HFFc6 (cell line): Measurements from ENCODE around the gene ACR. TPM values are rescaled to one million over a fixed set of nuclear protein-coding genes. Genes with fewer than 3 reads are reported as not detected.

ENCODE experiments used
- DNase-seq: peaks from one replicate; pipeline ENCODE4 v3.0.0-alpha.2; 2018
- H3K27ac Mint-ChIP-seq: 2 replicates; pipeline ENCODE4 v1.8.0; 2020; ENCODE audit warnings: mild to moderate bottlenecking, mixed read lengths
- H3K27me3 Mint-ChIP-seq: 2 replicates; pipeline ENCODE4 v1.8.0; 2021; ENCODE audit warnings: mild to moderate bottlenecking, moderate library complexity, mixed read lengths; ENCODE audit not compliant: insufficient read depth
- H3K36me3 Mint-ChIP-seq: 2 replicates; pipeline ENCODE4 v1.8.0; 2021; ENCODE audit warnings: low read depth, mixed read lengths
- H3K4me1 Mint-ChIP-seq: 2 replicates; pipeline ENCODE4 v1.8.0; 2020; ENCODE audit warnings: low read depth, mixed read lengths
- H3K4me3 Mint-ChIP-seq: 2 replicates; pipeline ENCODE4 v1.8.0; 2020; ENCODE audit warnings: mild to moderate bottlenecking, moderate library complexity, mixed read lengths
- H3K9me3 Mint-ChIP-seq: 2 replicates; pipeline ENCODE4 v1.8.0; 2020; ENCODE audit warnings: mild to moderate bottlenecking, mixed read lengths
- total RNA-seq, 6 experiments: library from RNA; stranded (reverse); fragmentation: NEBNext Ultra II Directional; extraction: Animal tissue kit (Norgen Biotek cat#: 25700); gene quantifications; 2 replicates in 1 of 6; 3 replicates in 5 of 6; pipeline ENCODE4 v1.2.3, GENCODE V29; 2021
- TF ChIP-seq, protein P1 (sequence below): fragments of 200-600 bp; sonication (generic); IDR thresholded peaks from 2 replicates; pipeline ENCODE4 v1.5.0; 2021; ENCODE audit warnings: antibody characterized with exemption, mild to moderate bottlenecking

The ACR gene
- total RNA-seq, 6 experiments from 2014 or later: not detected

DNA sequence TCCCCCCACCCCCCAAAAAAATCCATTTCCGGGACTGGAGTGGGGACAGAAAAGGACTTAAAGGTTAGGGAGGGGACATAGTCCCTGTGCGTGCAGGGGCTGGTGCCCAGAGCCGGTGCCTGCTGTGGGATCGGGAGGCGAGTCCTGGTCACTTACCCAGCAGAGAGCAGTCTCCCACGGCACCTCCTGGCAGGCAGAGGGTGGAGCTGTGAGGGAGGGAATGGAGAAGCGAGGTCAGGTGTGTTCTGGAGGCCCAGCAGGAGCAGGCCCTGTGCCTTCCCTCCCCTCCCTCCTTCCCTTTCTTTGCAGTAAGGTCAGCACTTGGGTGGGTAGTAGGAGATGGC, 37.0 kb upstream of the ACR start:
- Mint-ChIP-seq H3K27me3 (peaks cover 6% of the 10 kb centered on the region), H3K4me3 (no peak overlapping the region), H3K27ac (no peak overlapping the region), H3K4me1 (no peaks in the 10 kb centered on the region), H3K36me3 (no peaks in the 10 kb centered on the region), H3K9me3 (no peaks in the 10 kb centered on the region)
- TF ChIP-seq, protein P1, sequence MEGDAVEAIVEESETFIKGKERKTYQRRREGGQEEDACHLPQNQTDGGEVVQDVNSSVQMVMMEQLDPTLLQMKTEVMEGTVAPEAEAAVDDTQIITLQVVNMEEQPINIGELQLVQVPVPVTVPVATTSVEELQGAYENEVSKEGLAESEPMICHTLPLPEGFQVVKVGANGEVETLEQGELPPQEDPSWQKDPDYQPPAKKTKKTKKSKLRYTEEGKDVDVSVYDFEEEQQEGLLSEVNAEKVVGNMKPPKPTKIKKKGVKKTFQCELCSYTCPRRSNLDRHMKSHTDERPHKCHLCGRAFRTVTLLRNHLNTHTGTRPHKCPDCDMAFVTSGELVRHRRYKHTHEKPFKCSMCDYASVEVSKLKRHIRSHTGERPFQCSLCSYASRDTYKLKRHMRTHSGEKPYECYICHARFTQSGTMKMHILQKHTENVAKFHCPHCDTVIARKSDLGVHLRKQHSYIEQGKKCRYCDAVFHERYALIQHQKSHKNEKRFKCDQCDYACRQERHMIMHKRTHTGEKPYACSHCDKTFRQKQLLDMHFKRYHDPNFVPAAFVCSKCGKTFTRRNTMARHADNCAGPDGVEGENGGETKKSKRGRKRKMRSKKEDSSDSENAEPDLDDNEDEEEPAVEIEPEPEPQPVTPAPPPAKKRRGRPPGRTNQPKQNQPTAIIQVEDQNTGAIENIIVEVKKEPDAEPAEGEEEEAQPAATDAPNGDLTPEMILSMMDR: no peak
- no peak for DNase-seq

DNA sequence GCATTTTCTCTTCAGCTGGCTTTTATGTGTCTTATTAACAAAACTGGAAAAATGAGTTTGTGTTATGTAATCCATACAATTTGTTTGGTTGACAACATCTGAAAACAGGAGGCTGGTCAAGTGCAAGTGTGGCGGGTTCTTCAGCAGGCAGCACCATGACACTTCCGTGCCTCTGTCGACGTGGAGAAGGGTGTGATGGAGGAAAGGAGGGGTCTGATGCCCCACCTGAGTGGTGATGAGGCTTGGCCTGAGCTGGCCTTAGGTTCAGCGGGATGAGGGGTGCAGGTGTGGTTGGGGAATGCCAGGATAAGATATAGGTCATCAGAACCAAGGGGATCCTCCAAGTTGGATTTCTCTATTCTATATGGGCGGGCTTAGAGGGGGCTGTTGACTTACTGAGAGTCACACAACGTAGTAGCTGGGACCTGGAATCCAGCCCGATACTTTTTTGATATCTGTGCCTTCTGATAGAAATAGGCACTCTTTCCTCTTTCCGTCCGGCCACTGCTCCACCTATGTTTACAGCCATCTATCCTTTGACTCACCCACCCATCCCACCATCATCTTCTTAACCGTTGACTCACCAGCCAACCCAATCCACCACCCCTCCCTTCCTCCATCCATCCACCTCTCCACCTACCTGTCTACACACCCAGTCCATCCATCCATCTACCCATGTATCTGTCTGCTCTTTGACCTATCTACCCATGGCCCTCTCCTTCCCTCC, 36.4 kb upstream of the ACR start:
- Mint-ChIP-seq H3K4me3 (no peak overlapping the region), H3K9me3 (no peaks in the 10 kb centered on the region), H3K27ac (no peak overlapping the region), H3K36me3 (no peaks in the 10 kb centered on the region), H3K4me1 (no peaks in the 10 kb centered on the region), H3K27me3 (peaks cover 6% of the 10 kb centered on the region)
- no peak for DNase-seq
- TF ChIP-seq, protein P1: no peak

DNA sequence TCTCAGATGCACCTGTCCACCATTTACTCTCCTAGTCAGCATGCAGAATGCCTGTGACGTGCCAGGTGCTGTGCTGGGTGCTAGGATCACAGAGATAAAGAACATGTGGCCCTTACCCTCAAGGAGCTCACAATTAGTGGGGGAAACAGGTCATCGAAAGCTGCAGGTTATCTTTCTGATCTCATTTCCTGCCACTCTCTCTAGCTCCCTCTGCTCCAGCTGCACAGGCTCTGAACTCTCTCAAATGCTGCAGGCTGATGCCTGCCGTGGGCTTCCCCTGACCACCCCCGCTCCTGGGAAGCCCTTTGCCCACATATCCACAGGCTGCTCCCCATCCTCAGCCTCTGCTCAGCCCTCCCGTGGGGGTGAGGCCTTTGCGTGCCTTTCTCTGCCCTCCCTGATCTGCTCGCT, 35.7 kb upstream of the ACR start:
- no peaks in the 10 kb centered on the region for H3K4me1 Mint-ChIP-seq
- H3K27me3 Mint-ChIP-seq: peaks cover 8% of the 10 kb centered on the region
- no peak for DNase-seq
- H3K27ac Mint-ChIP-seq: no peak overlapping the region
- no peaks in the 10 kb centered on the region for H3K9me3 Mint-ChIP-seq
- H3K36me3 Mint-ChIP-seq: no peaks in the 10 kb centered on the region
- H3K4me3 Mint-ChIP-seq: no peak overlapping the region
- TF ChIP-seq, protein P1: no peak

DNA sequence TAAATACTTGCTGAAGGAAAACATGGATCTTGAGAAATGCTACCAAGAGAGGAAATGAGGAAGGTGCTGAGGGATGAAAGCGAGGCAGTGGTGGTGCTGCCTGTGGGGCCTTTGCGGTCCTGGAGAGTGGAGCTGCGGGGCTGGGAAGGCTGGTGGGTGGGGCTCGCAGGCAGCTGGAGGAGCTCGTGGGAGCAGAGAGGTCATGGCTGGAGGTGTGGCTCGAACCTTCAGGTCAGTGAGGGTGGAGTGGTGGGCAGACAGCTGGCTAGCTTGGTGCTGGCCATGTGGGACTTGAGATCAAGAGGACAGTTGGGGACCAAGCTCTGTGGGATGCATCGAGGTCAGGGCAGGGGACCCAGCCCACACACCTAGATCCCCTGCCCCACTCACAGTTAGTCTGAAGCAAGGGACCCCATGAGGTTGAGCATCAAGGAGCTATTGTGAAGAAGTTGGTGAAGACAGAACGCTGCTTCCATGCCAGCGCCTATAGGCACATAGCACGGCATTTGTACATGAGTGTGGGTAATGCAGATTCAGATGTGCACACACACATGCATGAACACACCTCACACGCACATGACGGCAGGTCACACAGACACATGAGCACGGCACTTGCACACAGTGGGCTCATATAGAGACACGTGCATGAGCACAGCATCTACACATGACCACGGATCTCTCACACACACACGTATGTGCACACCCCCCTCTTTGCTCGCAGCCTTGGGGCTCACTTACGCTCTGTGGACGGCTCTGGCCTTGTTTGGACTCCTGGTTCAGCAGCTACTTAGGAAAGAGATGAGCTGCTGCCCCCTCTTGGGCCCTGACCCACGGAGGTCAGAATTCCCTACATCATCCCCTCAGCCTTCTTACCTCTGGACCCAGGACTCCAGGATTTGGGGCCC, 34.9 kb upstream of the ACR start:
- no peak overlapping the region for H3K27ac Mint-ChIP-seq
- H3K4me3 Mint-ChIP-seq: no peak overlapping the region
- H3K4me1 Mint-ChIP-seq: no peaks in the 10 kb centered on the region
- H3K9me3 Mint-ChIP-seq: no peaks in the 10 kb centered on the region
- no peak for DNase-seq
- TF ChIP-seq, protein P1: no peak
- H3K36me3 Mint-ChIP-seq: no peaks in the 10 kb centered on the region
- H3K27me3 Mint-ChIP-seq: peaks cover 9% of the 10 kb centered on the region

DNA sequence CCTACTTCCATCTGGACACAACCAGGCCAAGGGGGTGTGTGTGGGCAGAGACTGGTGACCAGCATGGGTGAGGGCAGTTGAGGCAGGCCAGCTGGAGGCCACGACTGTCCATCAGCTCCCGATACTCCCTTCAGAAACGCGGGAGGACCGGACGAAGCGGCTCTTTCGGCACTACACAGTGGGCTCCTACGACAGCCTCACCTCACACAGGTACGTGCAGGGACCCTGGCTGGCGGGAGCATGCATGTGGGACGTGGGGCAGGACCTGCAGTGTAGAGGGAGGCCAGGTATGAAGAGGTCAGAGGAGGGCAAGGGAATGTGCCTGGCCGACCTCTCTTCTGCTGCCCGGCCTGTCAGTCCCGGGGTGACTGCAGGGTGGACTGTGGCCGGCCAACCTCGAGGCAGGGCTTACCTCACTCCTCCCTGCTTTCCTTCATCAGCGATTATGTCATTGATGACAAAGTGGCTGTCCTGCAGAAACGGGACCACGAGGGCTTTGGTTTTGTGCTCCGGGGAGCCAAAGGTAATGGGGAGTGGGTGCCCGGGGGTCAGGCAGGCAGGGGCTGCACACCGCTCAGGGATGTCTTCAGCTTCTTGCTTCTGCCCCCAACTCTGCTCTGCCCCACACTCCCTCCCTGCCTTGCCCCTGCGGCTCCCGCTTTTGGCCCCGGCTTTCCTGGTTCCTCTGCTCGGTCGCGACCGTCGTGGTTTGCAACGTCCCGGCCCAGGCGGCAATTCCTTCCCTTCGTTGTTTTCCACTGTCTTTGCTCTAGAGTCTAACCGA, 34.1 kb upstream of the ACR start:
- Mint-ChIP-seq H3K4me3 (no peak overlapping the region), H3K27ac (no peak overlapping the region), H3K9me3 (no peaks in the 10 kb centered on the region), H3K36me3 (no peaks in the 10 kb centered on the region), H3K4me1 (no peaks in the 10 kb centered on the region), H3K27me3 (peaks cover 9% of the 10 kb centered on the region)
- TF ChIP-seq, protein P1: no peak
- no peak for DNase-seq
